DOHH2 (cell line): ENCODE results near the gene ARID5B.

ENCODE experiments used
- CTCF ChIP-seq: fragments of 200-600 bp; sonication (generic); IDR thresholded peaks from one replicate; pipeline ENCODE4 v1.5.1; 2014; ENCODE audit warnings: antibody characterized with exemption, mild to moderate bottlenecking, low read depth, low read length; ENCODE audit not compliant: poor library complexity, severe bottlenecking
- EZH2phosphoT487 ChIP-seq: fragments of 200-600 bp; sonication (generic); IDR thresholded peaks from 2 replicates; pipeline ENCODE4 v1.6.1; 2017; ENCODE audit warnings: borderline replicate concordance, mild to moderate bottlenecking, antibody characterized with exemption, low read length, moderate library complexity, mixed read lengths

- no peak for TF ChIP-seq CTCF
- TF ChIP-seq EZH2phosphoT487: no peak
Measured at GRCh38 chr10:61973169-61973568, 71.7 kb downstream of the ARID5B start.
